ENCODE results near the gene RPS15.
"Not testable (repeated sequence)": the region's sequence is repeated elsewhere in the genome, so short reads cannot be mapped to it uniquely, and the experiment has no call there.

Gene RPS15

DNA sequence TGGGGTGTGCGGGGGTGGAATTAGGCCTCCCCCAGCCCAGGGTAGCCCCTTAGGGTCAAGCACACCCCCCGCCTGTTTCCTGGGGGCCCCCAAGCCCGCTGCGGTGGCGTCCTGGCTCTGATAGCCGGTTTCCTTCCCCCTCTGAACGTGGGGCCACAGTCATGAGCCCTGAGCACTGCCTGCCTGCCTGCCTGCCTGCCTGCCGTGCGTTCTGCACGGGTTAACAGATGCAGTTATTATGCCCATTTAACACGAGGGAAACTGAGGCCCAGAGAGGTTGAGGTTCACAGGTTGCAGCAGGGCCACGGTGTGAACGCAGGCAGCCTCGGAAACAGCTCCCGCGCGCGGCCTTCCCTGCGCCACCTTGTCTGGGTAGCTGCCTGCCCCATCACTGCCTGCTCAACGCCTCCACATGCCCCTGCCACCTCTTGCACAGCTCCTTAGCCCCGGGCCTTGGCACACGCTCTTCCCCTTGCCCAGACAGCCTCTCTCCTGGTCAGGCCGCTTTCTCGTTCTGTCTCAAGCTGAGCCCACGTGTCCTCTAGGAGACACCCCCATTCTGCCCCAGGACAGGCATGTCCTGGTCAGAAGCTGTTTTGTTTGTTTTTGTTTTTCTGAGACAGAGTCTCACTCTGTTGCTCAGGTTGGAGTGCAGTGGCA lies 35.7 kb upstream of the RPS15 start:
- no peak for DNase-seq (ENCODE audit: low read depth)

- peak; percentile 99 for DNase-seq (ENCODE audit: low read depth)
Observed at GRCh38 chr19:1406774-1407527, 31.2 kb upstream of the RPS15 start.

GRCh38 chr19:1407528-1408299 lies 30.5 kb upstream of the RPS15 start, which contains the start of gene DAZAP1:
Gene DAZAP1, plus strand, starts transcription at chr19:1407586. Its CDS starts 188 bp downstream, at chr19:1407774.
- peak; percentile 30 for DNase-seq (ENCODE audit: low read depth)

DNA sequence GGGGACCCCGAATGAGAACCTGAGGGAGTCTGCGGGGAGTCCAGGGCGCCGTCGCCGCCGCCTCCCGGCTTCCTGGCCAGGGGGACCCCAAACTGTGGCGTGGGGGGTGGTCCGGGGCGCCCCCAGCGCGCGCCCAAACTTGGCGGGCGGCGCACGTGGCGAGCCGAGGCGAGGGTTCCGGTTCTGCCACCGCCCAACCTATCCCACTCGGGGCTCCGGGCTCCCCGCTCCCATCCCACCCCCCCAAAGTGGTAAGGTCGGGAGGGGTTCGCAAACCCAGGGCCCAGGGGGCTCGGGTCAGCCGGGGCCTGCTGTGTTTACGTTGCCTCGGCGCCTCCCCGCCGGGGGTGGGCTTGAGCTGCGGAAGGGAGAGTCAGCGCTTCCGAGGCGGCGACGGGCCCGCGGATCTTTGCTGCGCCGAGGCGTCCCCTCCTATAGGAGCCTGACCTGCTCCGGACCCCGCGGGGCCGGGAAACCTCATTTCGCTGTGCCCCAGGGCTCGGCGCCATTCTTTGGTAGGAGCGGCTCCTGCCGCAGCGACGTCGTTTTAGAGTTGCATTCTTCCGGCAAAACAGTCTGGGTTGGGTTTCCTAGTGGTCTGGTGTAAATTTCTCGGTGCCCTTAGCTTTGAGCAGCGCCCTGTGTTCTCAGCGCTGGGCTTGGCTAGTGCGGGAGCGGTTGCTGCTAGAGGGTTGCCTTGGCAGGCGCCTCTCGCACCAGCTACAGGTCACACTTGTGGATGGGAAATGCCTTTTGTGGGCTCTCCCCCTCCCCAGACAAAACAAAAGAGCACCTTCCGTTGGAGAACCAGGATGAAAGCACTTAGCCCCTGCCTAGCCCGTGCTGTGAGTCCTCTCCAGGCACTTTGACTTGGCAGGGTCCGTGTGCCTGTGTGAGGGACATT lies 29.6 kb upstream of the RPS15 start:
- peak; percentile 69 for DNase-seq (ENCODE audit: low read depth)

- DNase-seq (ENCODE audit: low read depth) = no peak
Observed at GRCh38 chr19:1409204-1410005, 28.8 kb upstream of the RPS15 start.

GRCh38 chr19:1410136-1410786 lies 27.9 kb upstream of the RPS15 start:
- peak; percentile 76 for DNase-seq (ENCODE audit: low read depth)

GRCh38 chr19:1410789-1411188 lies 27.4 kb upstream of the RPS15 start:
- no peak for DNase-seq (ENCODE audit: low read depth)

- peak; percentile 37 for DNase-seq (ENCODE audit: low read depth)
Observed at GRCh38 chr19:1411255-1412191, 26.7 kb upstream of the RPS15 start.

- DNase-seq (ENCODE audit: low read depth) = no peak
Observed at GRCh38 chr19:1412323-1412923, 25.8 kb upstream of the RPS15 start.

DNA sequence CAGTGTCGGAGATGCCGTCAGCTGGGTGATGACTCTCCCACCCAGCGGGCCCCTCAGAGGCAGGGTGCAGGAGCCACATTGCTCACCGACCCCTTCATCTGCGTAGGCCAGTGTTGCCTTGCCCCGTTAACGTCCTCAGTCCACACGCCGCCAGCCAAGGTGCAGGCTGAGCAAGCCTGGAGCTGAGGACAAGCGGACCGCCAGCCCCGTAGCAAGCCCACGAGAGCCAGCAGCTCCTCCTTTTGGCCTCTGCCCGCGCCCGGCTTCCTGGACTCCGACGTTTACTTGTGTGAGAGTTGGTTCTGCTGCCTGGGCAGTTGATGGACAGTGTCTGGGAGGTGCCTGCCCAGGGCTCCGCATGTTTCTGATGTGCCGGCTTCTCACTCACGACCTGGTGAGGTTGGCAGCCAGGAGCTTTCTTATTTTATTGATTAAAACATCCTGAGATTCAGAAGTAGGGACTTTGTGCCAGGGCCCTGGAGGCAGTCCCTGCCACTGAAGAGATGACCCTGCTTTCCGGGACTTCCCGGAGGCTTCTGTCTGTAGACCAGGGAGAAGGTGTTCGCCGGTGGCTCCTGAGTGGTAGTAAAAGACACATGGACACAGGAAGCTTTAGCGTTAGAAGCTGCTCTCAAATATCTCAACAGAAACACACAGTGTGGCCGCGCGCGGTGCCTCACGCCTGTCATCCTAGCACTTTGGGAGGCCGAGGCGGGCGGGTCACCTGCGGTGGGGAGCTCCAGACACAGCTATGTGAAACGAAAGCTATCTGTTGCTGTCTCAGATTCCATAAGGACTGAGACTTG lies 25.0 kb upstream of the RPS15 start:
- no peak for DNase-seq (ENCODE audit: low read depth)

DNA sequence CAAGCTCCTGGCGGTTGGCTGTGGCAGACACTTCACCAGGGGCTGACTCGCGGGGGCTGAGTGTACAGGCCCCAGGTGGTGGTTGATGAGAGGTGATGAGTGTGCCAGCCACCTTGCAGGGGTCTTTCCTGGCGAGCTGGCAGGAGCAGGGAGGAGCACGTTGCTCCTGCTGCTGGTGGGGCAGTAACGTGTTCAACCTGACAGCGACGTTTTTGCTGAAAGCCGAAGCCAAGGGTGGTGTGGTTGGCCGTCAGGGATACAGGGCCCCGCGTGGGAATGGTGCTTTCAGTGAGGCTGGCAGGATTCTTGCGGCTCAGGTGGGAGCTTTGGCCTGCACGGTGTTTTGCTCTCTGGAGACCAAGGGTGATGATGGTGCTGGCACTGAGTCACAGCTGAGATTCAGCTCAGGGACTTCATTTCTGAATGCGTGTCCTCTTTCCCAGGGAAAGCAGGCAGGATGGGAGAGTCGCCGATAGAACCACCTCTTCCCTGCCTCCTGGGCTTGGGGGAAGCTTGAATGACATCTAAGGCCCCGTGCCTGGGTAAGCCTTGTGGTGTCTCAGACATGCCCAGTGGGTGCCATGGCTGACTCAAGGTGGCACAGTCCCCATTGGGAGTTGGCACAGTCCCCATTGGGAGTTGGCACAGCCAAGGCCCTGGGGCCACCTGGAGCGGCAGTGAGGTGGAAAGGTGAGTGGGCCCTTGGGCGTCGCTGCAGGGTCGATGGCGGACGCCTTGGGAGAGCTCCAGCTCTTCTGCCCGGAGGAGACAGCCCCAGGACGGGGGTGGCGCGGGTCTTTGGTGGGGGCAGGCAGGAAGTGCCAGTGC lies 22.0 kb upstream of the RPS15 start:
- no peak for DNase-seq (ENCODE audit: low read depth)

GRCh38 chr19:1417145-1417544 lies 21.1 kb upstream of the RPS15 start:
- no peak for DNase-seq (ENCODE audit: low read depth)

DNA sequence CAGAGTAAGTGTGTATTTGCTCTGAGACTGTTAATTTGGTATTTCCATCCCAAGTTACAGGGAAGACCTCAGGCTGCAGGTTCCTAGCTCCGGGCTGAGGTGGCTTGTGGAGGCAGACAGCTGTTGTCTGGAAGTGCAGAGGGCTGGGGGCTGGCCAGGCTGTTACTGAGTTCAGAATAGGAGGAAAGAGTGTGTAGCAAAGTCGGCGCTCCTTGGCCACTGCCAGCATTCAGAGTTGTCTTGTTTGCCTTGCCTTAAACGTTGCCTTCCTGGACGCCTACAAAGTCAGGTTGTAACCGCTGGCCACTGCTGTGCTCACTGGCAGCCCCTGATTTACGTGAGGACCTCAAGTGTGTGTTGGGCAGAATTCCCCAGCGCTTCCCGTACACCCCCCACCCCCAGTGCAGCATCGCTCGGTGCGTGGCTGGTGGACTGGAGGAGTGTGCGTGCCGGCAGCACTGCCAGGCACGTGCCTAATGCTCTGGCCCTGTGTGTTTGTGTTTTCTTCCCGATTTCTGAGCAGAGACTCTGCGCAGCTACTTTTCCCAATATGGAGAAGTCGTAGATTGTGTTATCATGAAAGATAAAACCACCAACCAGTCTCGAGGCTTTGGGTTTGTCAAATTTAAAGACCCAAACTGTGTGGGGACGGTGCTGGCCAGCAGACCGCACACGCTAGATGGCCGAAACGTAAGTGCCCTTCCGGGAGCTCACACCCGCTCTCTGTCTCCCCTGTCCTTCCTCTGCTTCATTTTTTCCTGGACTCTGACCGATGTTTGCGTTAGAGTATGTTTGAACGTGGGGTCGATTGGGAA lies 20.3 kb upstream of the RPS15 start:
- DNase-seq (ENCODE audit: low read depth) = no peak

DNA sequence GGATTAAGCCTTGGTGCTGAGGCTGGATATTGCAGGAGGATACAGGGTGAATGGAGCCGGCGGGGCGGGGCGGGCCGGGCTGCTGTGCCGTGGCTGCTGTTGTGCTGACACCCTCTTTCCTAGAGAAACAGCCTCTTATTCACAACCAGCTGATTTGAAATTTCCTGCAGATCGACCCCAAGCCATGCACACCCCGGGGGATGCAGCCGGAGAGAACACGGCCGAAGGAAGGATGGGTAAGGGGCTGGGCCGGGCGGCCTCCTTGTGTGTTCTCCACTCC lies 19.8 kb upstream of the RPS15 start:
- DNase-seq (ENCODE audit: low read depth) = no peak

DNA sequence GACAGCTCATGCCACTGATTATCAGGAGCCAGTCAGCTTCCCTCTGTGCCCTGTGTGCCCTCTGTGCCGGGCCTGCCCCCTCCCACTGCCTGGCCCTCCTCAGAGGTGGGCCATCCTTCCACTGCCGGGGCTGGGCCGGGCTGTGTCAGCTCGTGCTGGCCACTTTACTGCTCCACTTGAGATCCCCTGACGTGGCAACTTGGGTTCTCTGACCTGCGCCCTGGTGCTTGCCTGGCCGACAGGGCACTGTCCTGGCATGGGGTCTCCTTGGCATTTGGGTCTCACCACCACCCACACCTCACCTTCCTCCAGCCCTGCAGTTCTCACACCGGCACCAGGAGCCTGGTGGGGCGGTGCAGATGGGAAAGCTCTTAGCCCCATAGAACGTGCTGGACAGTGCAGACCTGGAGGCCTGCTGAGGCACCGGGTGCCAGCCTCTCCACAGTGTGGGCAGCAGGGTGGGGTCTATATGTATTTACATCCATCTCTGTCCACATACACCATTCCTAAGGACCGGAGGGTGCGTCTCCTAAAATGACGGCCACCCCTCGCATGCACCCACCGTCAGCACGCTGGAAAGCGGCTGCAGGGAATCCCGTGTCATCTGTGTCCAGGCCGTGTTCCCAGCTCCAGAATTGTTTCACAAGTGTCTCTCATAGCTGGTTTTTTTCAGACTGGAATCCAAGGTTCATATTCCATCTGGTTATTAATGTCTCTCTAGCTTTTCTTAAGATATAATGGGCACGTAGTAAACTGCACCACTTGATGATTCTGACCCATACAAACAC lies 19.1 kb upstream of the RPS15 start:
- DNase-seq (ENCODE audit: low read depth) = no peak

- DNase-seq (ENCODE audit: low read depth) = not testable (repeated sequence)
Observed at GRCh38 chr19:1420085-1420484, 18.1 kb upstream of the RPS15 start.
